ENCODE results near the gene DCXR. TPM values are rescaled to one million over a fixed set of nuclear protein-coding genes. Genes with fewer than 3 reads are reported as not detected.
A peak's percentile ranks its signal among the peaks of the same experiment; 100 is the strongest.

DCXR gene
- total RNA-seq, 1 donor from 2014 or later: 36.5 TPM

DNA sequence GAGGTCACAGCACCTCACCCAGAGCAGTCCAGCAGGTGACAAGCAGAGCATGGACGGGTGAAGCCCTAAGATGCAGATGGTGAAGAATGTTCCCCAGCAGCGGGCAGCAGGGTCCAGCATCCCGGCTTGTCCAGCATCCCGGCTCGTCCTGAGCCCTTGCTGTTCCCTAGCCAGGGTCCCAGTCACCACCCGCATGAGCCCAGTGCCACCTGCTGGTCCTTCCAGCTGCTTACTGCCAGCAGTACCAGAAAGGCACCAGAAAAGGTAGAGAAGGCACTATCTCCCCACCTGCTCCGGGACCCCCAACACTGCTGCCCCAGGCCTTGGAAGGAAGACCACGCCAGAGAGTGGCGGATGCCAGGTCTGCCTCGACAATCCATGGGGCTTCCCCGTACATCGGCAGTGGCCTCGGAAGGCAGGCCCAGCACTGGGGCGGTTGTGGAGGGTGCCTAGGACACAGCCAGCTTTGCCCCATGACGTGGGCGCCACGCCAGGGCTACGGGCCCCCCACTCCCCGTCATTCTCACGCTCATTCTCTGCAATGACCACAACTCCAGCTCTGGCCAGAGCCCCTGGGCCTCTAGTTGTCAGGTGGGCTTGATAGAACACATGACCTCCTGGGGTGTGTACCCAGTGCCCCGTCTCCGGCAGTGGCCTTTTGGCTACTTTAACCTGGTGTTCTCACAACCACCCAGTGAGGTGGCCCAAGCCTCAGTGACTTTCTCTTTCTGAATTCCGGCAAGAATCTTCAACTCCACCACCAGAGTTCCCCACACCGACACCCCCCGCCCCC, 16.2 kb downstream of the DCXR start:
- Mint-ChIP-seq H3K4me1 (peaks cover 18% of the 10 kb centered on the region), H3K27me3 (ENCODE audit: insufficient read depth, low read depth) (no peaks in the 10 kb centered on the region), H3K4me3 (peak overlapping the region; percentile 89), H3K9me3 (no peaks in the 10 kb centered on the region), H3K27ac (peak overlapping the region; percentile 72), H3K36me3 (no peaks in the 10 kb centered on the region)
- H3F3A ChIP-seq (ENCODE audit: low read depth): peaks cover 15% of the 10 kb centered on the region
- peaks cover 29% of the 10 kb centered on the region for H4K20me1 ChIP-seq (ENCODE audit: low read depth)
- H3K9me3 ChIP-seq (ENCODE audit: low read depth): no peaks in the 10 kb centered on the region
- TF ChIP-seq, protein P1, sequence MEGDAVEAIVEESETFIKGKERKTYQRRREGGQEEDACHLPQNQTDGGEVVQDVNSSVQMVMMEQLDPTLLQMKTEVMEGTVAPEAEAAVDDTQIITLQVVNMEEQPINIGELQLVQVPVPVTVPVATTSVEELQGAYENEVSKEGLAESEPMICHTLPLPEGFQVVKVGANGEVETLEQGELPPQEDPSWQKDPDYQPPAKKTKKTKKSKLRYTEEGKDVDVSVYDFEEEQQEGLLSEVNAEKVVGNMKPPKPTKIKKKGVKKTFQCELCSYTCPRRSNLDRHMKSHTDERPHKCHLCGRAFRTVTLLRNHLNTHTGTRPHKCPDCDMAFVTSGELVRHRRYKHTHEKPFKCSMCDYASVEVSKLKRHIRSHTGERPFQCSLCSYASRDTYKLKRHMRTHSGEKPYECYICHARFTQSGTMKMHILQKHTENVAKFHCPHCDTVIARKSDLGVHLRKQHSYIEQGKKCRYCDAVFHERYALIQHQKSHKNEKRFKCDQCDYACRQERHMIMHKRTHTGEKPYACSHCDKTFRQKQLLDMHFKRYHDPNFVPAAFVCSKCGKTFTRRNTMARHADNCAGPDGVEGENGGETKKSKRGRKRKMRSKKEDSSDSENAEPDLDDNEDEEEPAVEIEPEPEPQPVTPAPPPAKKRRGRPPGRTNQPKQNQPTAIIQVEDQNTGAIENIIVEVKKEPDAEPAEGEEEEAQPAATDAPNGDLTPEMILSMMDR (IDR thresholded peaks at IDR 0.05): peak; percentile 56
- no peak for TF ChIP-seq EZH2phosphoT487 (IDR thresholded peaks at IDR 0.05)
- peak overlapping the region; percentile 91 for H3K4me2 ChIP-seq
- H3K9ac ChIP-seq: no peak overlapping the region
- no peaks in the 10 kb centered on the region for H3K36me3 ChIP-seq
- no peak overlapping the region for H2AFZ ChIP-seq (replicated peaks)
- H3K4me1 ChIP-seq: peaks cover 11% of the 10 kb centered on the region
- DNase-seq (ENCODE audit: low spot score): peak; percentile 78
- peak overlapping the region; percentile 95 for H3K4me3 ChIP-seq
- no peaks in the 10 kb centered on the region for H3K27me3 ChIP-seq
- no peak overlapping the region for H3K27ac ChIP-seq
- H3K79me2 ChIP-seq (ENCODE audit: low read depth): peaks cover 23% of the 10 kb centered on the region

DNA sequence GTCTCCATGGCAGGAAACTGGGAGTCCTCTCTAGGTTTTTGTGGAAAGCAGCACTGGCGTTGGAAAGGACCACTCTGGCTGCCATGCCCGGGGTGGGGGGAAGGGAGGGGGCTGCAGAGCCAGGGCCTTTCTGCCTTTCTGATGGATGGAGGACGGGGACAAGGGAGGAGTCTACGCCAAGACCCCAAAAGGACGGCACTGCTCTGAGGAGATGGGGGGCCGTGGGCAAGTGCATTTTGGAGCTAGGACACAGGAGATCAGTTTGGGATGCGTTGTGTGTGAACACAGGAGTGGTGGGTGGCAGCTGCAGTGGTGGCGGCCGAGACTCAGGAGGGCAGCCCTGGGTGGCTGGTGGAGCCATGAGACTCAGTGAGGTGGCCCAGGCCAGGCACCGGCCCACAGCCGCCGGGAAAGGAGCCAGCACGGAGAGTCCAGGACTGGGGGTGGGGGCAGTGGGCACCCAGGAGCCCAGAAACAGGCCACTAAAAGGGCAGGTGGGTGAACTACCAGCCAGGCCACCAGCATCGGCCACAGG, 16.9 kb downstream of the DCXR start:
- TF ChIP-seq EZH2 (IDR thresholded peaks at IDR 0.05) (no peak), EZH2phosphoT487 (IDR thresholded peaks at IDR 0.05) (no peak)
- TF ChIP-seq, protein P1 (IDR thresholded peaks at IDR 0.05): no peak
- Histone ChIP-seq H3K27ac (no peak overlapping the region), H3K79me2 (ENCODE audit: low read depth) (peaks cover 23% of the 10 kb centered on the region), H3F3A (ENCODE audit: low read depth) (peaks cover 15% of the 10 kb centered on the region), H4K20me1 (ENCODE audit: low read depth) (peaks cover 29% of the 10 kb centered on the region), H3K9ac (no peak overlapping the region), H3K36me3 (no peaks in the 10 kb centered on the region), H2AFZ (replicated peaks) (no peak overlapping the region), H3K27me3 (no peaks in the 10 kb centered on the region), H3K4me3 (no peak overlapping the region), H3K9me3 (ENCODE audit: low read depth) (no peaks in the 10 kb centered on the region), H3K4me1 (peaks cover 11% of the 10 kb centered on the region), H3K4me2 (no peak overlapping the region)
- Mint-ChIP-seq H3K36me3 (no peaks in the 10 kb centered on the region), H3K4me3 (peak overlapping the region; percentile 89), H3K27ac (no peak overlapping the region), H3K9me3 (no peaks in the 10 kb centered on the region), H3K27me3 (ENCODE audit: insufficient read depth, low read depth) (no peaks in the 10 kb centered on the region), H3K4me1 (peaks cover 13% of the 10 kb centered on the region)
- DNase-seq (ENCODE audit: low spot score): no peak

DNA sequence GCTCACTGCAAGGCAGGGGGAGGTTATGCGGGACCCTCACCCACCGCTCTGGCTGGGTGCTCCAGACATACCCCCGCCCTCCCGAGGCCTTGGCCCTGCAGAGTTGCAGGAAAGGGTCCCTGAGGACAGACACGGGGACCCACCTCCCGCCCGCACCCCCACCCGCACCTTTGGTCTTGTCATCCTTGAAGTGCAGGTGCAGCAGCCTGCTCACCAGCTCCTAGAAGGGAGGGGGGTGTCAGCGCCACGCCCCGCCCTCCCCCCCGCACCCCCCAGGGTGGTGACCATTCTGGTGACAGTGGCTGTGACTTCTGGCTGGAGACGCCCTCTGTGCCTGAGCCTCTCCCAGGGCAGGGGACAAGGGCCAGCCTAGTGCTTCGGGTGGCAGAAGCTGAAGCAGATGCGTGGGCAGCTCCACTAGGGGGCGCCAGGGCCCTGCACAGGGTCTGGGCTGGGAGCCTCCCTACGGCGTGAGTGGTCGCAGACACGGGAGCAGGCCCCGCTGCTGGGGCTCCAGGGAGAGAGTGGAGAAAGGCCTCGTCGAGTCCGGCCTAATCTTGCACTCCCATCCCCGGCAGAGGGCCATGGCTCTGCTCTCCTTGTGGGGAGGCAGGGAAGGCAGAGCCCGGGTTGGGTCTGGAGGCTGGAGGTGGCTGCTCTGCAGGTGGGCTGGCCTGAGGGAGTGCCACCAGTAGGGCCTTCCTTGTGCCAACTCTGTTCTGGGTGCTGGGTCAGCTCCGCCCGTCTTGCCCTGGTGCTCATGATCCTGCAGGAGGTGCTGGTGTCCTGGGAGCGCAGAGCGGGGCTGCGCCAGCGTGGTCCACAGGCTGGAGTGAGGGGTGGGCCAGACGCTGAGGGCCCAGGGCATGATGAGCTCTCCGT, 17.6 kb downstream of the DCXR start:
- Histone ChIP-seq H3K27me3 (no peaks in the 10 kb centered on the region), H3K4me1 (peaks cover 11% of the 10 kb centered on the region), H3F3A (ENCODE audit: low read depth) (peaks cover 15% of the 10 kb centered on the region), H3K79me2 (ENCODE audit: low read depth) (peaks cover 23% of the 10 kb centered on the region), H3K36me3 (no peaks in the 10 kb centered on the region), H2AFZ (replicated peaks) (no peak overlapping the region), H3K27ac (no peak overlapping the region), H3K4me2 (no peak overlapping the region), H3K9me3 (ENCODE audit: low read depth) (no peaks in the 10 kb centered on the region), H3K9ac (no peak overlapping the region), H3K4me3 (no peak overlapping the region), H4K20me1 (ENCODE audit: low read depth) (peaks cover 29% of the 10 kb centered on the region)
- H3K4me1 Mint-ChIP-seq: peaks cover 13% of the 10 kb centered on the region
- H3K27ac Mint-ChIP-seq: no peak overlapping the region
- H3K36me3 Mint-ChIP-seq: no peaks in the 10 kb centered on the region
- no peaks in the 10 kb centered on the region for H3K27me3 Mint-ChIP-seq (ENCODE audit: insufficient read depth, low read depth)
- TF ChIP-seq EZH2phosphoT487 (IDR thresholded peaks at IDR 0.05) (no peak), EZH2 (IDR thresholded peaks at IDR 0.05) (no peak)
- TF ChIP-seq, protein P1 (IDR thresholded peaks at IDR 0.05): peak; percentile 84
- peak; percentile 87 for DNase-seq (ENCODE audit: low spot score)
- no peaks in the 10 kb centered on the region for H3K9me3 Mint-ChIP-seq
- peak overlapping the region; percentile 89 for H3K4me3 Mint-ChIP-seq

Data from neural progenitor cell (in vitro differentiated cells).